AG04449 (cell line): ENCODE data around the gene ERICH4.
"Not testable (repeated sequence)": the region's sequence is repeated elsewhere in the genome, so short reads cannot be mapped to it uniquely, and the experiment has no call there.

Experiments used
- CTCF ChIA-PET: fragments of 350-600 bp; formaldehyde crosslinking; extraction: SDS; loops from one replicate; lab custom pipeline; 2021; ENCODE audit warnings: antibody characterized with exemption; lab: Yijun Ruan, JAX
- POLR2A ChIA-PET: fragments of 400-600, 350-600 bp; formaldehyde crosslinking; extraction: SDS; loops from one replicate; lab custom pipeline; 2020; ENCODE audit warnings: antibody characterized with exemption, inconsistent platforms; lab: Yijun Ruan, JAX
- DNase-seq: peaks from one replicate; pipeline ENCODE4 v3.0.0-alpha.2; 2010; ENCODE audit warnings: low read depth, low spot score
- H3K4me3 ChIP-seq: 2 replicates; pipeline ENCODE4 v1.5.1; 2011; ENCODE audit warnings: low read depth, mild to moderate bottlenecking, control low read depth, low read length
- TF ChIP-seq, protein P1 (sequence below): IDR thresholded peaks from one replicate; pipeline ENCODE4 v1.5.1; 2011; ENCODE audit warnings: mild to moderate bottlenecking, moderate library complexity, low read length, control low read depth, inconsistent platforms; ENCODE audit not compliant: insufficient read depth; ENCODE audit errors: missing control alignments

ERICH4 gene

DNA sequence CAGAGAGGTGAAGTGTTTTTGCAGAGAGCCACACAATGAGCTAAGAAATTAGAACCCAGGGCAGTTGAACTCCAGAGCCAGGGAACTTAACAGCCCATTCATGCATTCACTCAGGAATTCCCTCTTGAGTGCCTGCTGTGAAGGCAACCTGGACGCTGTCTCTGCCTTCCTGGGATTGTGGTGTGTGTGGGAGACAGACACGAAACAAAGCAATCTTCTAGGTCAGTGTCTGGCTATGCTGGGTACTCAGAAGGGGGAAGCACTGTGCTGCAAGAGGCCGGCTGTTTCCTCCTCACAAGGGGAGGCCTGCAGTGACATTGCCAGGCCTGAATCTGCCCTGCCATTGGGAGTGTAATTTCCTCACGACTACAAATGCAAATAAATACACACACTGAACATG, 35.7 kb upstream of the ERICH4 start:
- CTCF ChIA-PET = no interaction called here
- H3K4me3 ChIP-seq = no peak overlapping the region
- POLR2A ChIA-PET = no interaction called here
- TF ChIP-seq, protein P1, sequence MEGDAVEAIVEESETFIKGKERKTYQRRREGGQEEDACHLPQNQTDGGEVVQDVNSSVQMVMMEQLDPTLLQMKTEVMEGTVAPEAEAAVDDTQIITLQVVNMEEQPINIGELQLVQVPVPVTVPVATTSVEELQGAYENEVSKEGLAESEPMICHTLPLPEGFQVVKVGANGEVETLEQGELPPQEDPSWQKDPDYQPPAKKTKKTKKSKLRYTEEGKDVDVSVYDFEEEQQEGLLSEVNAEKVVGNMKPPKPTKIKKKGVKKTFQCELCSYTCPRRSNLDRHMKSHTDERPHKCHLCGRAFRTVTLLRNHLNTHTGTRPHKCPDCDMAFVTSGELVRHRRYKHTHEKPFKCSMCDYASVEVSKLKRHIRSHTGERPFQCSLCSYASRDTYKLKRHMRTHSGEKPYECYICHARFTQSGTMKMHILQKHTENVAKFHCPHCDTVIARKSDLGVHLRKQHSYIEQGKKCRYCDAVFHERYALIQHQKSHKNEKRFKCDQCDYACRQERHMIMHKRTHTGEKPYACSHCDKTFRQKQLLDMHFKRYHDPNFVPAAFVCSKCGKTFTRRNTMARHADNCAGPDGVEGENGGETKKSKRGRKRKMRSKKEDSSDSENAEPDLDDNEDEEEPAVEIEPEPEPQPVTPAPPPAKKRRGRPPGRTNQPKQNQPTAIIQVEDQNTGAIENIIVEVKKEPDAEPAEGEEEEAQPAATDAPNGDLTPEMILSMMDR = no peak
- DNase-seq = no peak

DNA sequence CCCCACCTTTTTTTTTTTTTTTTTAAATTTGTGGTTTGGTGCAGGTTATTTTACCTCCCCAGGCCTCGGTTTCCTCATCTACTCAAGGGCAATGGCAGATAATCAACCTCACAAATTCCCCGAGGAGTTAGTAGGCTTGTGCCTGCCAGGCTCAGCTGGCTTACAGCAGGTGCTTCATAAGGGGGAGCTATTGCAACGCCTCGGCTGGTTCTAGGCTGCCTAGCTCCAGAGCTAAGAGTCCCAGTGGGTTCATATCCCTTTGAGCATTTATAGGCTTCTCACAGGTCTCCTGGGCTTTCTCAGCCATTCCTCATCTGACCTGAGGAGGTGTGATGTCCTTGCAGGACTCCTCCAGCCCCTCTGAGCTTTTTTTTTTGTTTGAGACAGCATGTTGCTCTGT, 34.7 kb upstream of the ERICH4 start:
- H3K4me3 ChIP-seq = no peak overlapping the region
- ChIA-PET CTCF (no interaction called here), POLR2A (no interaction called here)
- DNase-seq = no peak
- TF ChIP-seq, protein P1 = no peak

DNA sequence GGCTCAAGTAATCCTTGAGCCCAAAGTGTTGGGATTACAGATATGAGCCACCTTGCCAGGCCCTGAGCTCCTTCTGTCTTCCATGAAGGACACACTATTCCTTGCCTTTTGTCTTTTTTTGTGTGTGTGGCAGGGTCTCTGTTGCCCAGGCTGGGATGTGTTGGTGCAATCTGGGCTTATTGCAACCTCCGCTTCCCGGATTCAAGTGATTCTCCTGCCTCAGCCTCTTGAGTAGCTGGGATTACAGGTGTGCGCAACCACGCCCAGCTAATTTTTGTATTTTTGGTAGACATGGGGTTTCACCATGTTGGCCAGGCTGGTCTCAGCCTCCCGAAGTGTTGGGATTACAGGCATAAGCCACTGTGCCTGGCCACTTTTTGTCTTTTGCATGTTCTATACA, 34.1 kb upstream of the ERICH4 start:
- H3K4me3 ChIP-seq, POLR2A ChIA-PET, DNase-seq, CTCF ChIA-PET: not testable (repeated sequence)

DNA sequence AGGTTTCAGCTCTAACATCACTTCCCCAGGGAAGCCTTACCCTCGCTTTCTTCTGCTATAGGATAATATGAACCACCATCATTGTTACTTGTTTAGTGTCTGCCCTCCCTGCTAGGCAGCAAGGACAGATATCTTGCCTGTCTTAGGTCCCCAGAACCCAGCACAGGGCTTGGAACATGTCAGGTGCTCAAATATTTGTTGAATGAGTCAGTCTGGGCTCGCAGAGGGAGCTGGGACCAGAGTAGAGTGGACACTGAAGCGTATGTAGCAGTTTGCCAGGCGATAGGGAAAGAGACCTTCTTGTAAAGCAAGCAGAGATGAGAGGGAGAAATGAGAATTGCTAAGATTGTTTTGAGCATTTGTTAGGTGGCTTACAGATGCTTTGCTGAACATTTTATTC, 33.7 kb upstream of the ERICH4 start:
- CTCF ChIA-PET = no interaction called here
- no peak overlapping the region for H3K4me3 ChIP-seq
- no peak for DNase-seq
- TF ChIP-seq, protein P1 = no peak
- POLR2A ChIA-PET = interaction anchor here (0.6 kb wide), 1 partner anchor 140 kb away, joined by 6 read pairs; no protein-coding TSS in a partner anchor

DNA sequence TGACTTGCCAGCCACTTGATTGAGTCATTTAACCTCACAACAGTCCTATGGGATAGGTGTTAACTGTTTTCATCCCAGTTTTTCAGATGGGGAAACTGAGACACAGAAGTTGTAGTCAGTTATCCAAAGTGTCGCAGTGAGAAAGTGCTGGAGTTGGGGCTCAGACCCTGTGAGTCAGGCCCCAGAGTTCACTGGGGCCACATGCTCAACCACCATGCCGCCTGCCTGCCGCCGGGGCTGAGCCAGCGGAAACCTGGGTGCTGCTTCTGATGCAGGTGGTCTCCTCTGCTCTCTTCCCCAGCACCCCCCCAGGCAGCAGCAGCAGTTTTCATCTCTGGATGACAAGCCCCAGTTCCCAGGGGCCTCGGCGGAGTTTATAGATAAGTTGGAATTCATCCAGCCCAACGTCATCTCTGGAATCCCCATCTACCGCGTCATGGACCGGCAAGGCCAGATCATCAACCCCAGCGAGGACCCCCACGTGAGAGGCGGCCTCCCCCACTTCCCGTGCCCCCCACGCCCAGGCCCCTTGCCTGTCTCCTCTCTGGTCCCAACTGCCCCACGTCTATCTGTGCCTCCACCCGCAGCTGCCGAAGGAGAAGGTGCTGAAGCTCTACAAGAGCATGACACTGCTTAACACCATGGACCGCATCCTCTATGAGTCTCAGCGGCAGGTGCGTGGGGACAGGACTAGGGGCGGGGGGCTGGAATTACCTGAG, 32.5 kb upstream of the ERICH4 start:
- ChIA-PET POLR2A (no interaction called here), CTCF (interaction anchor here (0.6 to 0.8 kb wide), 2 partner anchors 38 to 57 kb away, joined by 3 read pairs; no protein-coding TSS in a partner anchor)
- TF ChIP-seq, protein P1 = no peak
- no peak for DNase-seq
- H3K4me3 ChIP-seq = no peak overlapping the region

DNA sequence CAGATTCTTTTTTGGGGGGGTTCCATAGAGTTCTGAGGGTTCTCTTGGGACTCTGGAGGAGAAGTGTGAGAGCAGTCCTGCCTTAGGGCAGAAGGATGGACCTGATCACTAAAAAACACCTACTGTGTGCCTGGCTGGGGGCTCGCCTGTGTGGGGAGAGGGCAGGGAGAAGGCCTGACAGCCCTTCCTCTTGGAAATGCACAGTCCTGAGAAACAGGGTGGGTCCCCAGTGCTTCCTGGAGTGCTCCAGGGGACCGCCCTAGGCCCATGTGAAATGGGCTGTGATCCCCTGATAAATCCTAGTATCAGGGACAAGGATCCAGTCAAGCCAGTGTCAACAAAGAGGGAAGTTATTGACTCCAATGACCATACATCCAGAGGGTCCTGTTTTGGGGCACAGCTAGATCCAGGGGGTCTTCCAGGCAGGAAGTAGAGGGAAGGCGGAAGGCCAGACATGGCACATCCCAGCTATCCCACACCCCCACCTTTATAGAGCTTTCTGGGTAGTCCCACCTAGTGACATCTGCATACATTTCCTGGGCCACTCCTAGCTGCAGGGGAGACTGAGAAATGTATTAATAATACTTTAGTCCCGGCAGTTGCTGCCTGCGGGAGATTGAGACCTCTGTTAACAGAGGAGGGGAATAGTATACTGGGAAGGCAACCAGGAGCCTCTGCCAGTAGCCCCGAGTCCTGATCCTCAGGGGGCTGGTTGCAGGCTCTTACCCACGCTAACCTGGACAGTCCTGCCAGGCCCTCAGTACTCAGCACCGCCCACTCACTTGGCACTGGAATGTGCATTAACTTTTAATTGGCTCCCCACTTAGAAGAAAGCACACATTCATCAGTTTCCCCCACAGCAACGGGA, 31.6 kb upstream of the ERICH4 start:
- DNase-seq = no peak
- TF ChIP-seq, protein P1 = no peak
- no peak overlapping the region for H3K4me3 ChIP-seq
- ChIA-PET POLR2A (no interaction called here), CTCF (no interaction called here)

DNA sequence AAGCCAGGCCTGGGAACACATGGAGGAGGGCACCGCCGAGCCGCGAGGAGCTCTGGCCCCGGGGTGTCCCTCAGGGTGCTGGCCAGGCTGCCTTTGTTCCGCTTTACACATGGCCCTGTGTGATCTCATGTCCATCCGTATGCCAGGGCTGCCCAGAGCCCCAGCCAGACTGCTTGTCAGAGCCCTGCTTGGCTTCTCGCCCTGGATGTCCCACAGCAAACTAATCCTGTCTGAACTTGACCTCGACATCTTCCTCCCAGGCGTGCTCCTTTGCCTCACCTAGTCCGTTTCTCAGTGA, 31.0 kb upstream of the ERICH4 start:
- no peak overlapping the region for H3K4me3 ChIP-seq
- CTCF ChIA-PET = no interaction called here
- POLR2A ChIA-PET = no interaction called here
- DNase-seq = no peak
- TF ChIP-seq, protein P1 = no peak
